K562 (cell line): ENCODE data around the gene SCAPER.

Experiments used
- CEBPG ChIP-seq, 3 experiments: fragments of 200-800 bp in 1 of 3; sonication (Bioruptor generic) in 1 of 3; sonication (generic) in 1 of 3; formaldehyde crosslinking in 1 of 3; IDR thresholded peaks in 2 of 3; conservative IDR thresholded peaks in 1 of 3; 2 replicates each; pipeline versions ENCODE4 v1.6.1 to v1.8.0; 2016 to 2022; ENCODE audit warnings: missing compliant biosample characterization in 2 of 3, missing genetic modification characterization in 2 of 3, mild to moderate bottlenecking in 1 of 3, missing genetic modification reagents in 1 of 3
- MIER1 ChIP-seq: fragments of 450-650 bp; IDR thresholded peaks from 2 replicates; pipeline ENCODE4 v1.6.1; 2016; ENCODE audit warnings: antibody characterized with exemption, mild to moderate bottlenecking, low read depth
- NCOA1 ChIP-seq: fragments of 450-650 bp; IDR thresholded peaks from 2 replicates; pipeline ENCODE4 v1.6.1; 2016; ENCODE audit warnings: low read depth
- ZNF175 ChIP-seq: fragments of 200-800 bp; sonication (Bioruptor generic); IDR thresholded peaks from 2 replicates; pipeline ENCODE4 v1.6.1; 2016; ENCODE audit warnings: low read depth, mild to moderate bottlenecking, missing genetic modification characterization, missing compliant biosample characterization
- TF ChIP-seq, protein P1 (sequence below): fragments of 450-650 bp; IDR thresholded peaks from 2 replicates; pipeline ENCODE4 v1.6.1; 2017; ENCODE audit warnings: mild to moderate bottlenecking, moderate library complexity
- TF ChIP-seq, protein P2 (sequence below), 3 experiments: IDR thresholded peaks in 2 of 3; conservative IDR thresholded peaks in 1 of 3; 2 replicates each; pipeline ENCODE4 v1.5.1; 2011 to 2012; ENCODE audit warnings: low read length in 3 of 3, mild to moderate bottlenecking in 3 of 3, control low read depth in 2 of 3, improper control_type of control experiment in 1 of 3, inconsistent platforms in 1 of 3, low read depth in 1 of 3, mixed read lengths in 1 of 3, moderate library complexity in 1 of 3; ENCODE audit not compliant: insufficient read depth in 2 of 3

DNA sequence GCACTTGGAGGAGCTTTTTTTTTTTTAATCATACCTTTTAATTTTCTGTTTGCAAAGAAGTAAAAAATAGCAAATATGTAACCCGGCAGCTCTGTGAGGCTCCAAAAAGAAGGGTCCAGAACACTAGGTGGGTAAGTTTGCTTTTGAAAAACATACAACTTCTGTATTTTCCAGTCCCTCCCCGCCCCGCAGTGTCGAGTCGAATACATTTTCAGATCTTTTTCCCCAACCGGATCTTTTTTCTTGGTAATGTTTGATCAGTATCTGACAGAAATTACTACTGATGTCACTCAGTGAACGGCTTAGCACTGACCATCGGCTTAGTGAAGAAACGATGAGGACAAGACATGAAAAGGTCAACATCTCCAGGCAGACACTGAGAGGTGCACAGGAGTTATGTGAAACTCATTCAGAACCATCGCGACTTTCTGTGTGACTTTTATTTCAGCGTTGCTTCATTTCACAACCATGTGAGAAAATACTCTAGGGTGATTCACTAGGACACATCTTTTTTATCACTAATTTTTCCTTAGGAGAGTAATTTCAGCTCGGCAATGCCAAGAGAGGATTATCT is 557.6 kb downstream of the SCAPER start:
- TF ChIP-seq MIER1 = no peak
- TF ChIP-seq NCOA1 = no peak
- no peak for TF ChIP-seq CEBPG (CRISPR knock-in tag; IDR thresholded peaks at IDR 0.05)
- no peak for TF ChIP-seq CEBPG (tag; conservative IDR thresholded peaks at IDR 0.05 in 1 of 2, IDR thresholded peaks at IDR 0.05 in 1 of 2)
- TF ChIP-seq ZNF175 = no peak
- TF ChIP-seq, protein P1, sequence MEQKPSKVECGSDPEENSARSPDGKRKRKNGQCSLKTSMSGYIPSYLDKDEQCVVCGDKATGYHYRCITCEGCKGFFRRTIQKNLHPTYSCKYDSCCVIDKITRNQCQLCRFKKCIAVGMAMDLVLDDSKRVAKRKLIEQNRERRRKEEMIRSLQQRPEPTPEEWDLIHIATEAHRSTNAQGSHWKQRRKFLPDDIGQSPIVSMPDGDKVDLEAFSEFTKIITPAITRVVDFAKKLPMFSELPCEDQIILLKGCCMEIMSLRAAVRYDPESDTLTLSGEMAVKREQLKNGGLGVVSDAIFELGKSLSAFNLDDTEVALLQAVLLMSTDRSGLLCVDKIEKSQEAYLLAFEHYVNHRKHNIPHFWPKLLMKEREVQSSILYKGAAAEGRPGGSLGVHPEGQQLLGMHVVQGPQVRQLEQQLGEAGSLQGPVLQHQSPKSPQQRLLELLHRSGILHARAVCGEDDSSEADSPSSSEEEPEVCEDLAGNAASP = no peak
- TF ChIP-seq, protein P2, sequence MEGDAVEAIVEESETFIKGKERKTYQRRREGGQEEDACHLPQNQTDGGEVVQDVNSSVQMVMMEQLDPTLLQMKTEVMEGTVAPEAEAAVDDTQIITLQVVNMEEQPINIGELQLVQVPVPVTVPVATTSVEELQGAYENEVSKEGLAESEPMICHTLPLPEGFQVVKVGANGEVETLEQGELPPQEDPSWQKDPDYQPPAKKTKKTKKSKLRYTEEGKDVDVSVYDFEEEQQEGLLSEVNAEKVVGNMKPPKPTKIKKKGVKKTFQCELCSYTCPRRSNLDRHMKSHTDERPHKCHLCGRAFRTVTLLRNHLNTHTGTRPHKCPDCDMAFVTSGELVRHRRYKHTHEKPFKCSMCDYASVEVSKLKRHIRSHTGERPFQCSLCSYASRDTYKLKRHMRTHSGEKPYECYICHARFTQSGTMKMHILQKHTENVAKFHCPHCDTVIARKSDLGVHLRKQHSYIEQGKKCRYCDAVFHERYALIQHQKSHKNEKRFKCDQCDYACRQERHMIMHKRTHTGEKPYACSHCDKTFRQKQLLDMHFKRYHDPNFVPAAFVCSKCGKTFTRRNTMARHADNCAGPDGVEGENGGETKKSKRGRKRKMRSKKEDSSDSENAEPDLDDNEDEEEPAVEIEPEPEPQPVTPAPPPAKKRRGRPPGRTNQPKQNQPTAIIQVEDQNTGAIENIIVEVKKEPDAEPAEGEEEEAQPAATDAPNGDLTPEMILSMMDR (IDR thresholded peaks at IDR 0.05 in 2 of 3, conservative IDR thresholded peaks at IDR 0.05 in 1 of 3; ENCODE audit: insufficient read depth in 2 of 3, low read depth in 1 of 3, low read length in 3 of 3) = no peak
